HepG2 (cell line): ENCODE measurements around the gene POLR3GL. TPM values are rescaled to one million over a fixed set of nuclear protein-coding genes. Genes with fewer than 3 reads are reported as not detected.

ENCODE experiments used
- ATAC-seq: fragments of 200-7000 bp; cut with Tn5 transposase; 3 replicates; pipeline ENCODE4 v1.9.1; 2020; ENCODE audit warnings: mild to moderate bottlenecking, moderate library complexity
- BruUV-seq: library from RNA; stranded (reverse); fragments of 400-500 nt; replicated peaks from 2 replicates; lab custom pipeline; 2021; lab: Mats Ljungman, UMichigan
- CTCF ChIA-PET: fragments of 300-600 bp; formaldehyde crosslinking; extraction: SDS; loops from one replicate; lab custom pipeline; 2021; ENCODE audit warnings: low total read pairs, inconsistent platforms, low intra/inter-chr PET ratio; lab: Yijun Ruan, JAX
- POLR2A ChIA-PET: fragments of 350-600 bp; sonication (Branson Sonifier 250); formaldehyde crosslinking; loops from one replicate; lab custom pipeline; 2020; ENCODE audit warnings: antibody characterized with exemption, inconsistent platforms; lab: Yijun Ruan, JAX
- DNase-seq: peaks from one replicate; pipeline ENCODE4 v3.0.0-alpha.2; 2015; ENCODE audit warnings: low spot score
- FAIRE-seq: peaks from 3 replicates; lab custom pipeline; 2011; peaks lifted over from hg19 to GRCh38; lab: Jason Lieb, UNC
- H2AFZ ChIP-seq: one replicate; pipeline ENCODE4 v1.6.1; 2011; ENCODE audit warnings: low read length, inconsistent platforms
- H3K27ac ChIP-seq: fragments of 300-600 bp; 3 replicates; pipeline ENCODE4 v1.8.0; 2011; ENCODE audit warnings: mixed run types, mild to moderate bottlenecking, mixed read lengths, low read length, inconsistent platforms; ENCODE audit not compliant: insufficient read depth; ENCODE audit errors: extremely low read length
- H3K27me3 ChIP-seq, 2 experiments: fragments of 200-600 bp in 1 of 2; 2 replicates in 1 of 2; 3 replicates in 1 of 2; pipeline versions ENCODE4 v1.6.0 to v1.8.0; 2011; ENCODE audit warnings: low read length in 2 of 2, mild to moderate bottlenecking in 2 of 2, moderate library complexity in 2 of 2, inconsistent platforms in 1 of 2; ENCODE audit not compliant: insufficient read depth in 2 of 2, control insufficient read depth in 1 of 2
- H3K36me3 ChIP-seq, 2 experiments: fragments of 200-600 bp in 1 of 2; replicated peaks in 1 of 2; 2 replicates in 1 of 2; 3 replicates in 1 of 2; pipeline versions ENCODE4 v1.5.1 to v1.8.0; 2011; ENCODE audit warnings: low read length in 2 of 2, inconsistent platforms in 1 of 2; ENCODE audit not compliant: insufficient read depth in 2 of 2, control insufficient read depth in 1 of 2
- H3K4me1 ChIP-seq: 2 replicates; pipeline ENCODE4 v1.5.1; 2012; ENCODE audit warnings: low read length, inconsistent platforms; ENCODE audit not compliant: insufficient read depth
- H3K4me2 ChIP-seq: 2 replicates; pipeline ENCODE4 v1.6.0; 2011; ENCODE audit warnings: low read depth, low read length, inconsistent platforms
- H3K4me3 ChIP-seq, 3 experiments: fragments of 200-600 bp in 1 of 3; sonication (generic), shearing (Covaris generic) in 1 of 3; replicated peaks in 1 of 3; 2 replicates each; pipeline ENCODE4 v1.5.1; 2011 to 2016; ENCODE audit warnings: low read length in 3 of 3, inconsistent platforms in 2 of 3, low read depth in 2 of 3, mild to moderate bottlenecking in 2 of 3, control low read depth in 1 of 3, mixed read lengths in 1 of 3; ENCODE audit not compliant: insufficient read depth in 1 of 3
- H3K79me2 ChIP-seq: one replicate; pipeline ENCODE4 v1.6.1; 2011; ENCODE audit warnings: low read length, inconsistent platforms; ENCODE audit not compliant: insufficient read depth
- H3K9ac ChIP-seq: 2 replicates; pipeline ENCODE4 v1.6.0; 2011; ENCODE audit warnings: mild to moderate bottlenecking, low read depth, low read length, inconsistent platforms; ENCODE audit not compliant: insufficient read depth
- H3K9me3 ChIP-seq: 2 replicates; pipeline ENCODE4 v1.5.1; 2012; ENCODE audit warnings: mild to moderate bottlenecking, low read length
- H4K20me1 ChIP-seq: 2 replicates; pipeline ENCODE4 v1.6.0; 2011; ENCODE audit warnings: inconsistent platforms, mild to moderate bottlenecking, low read length, moderate library complexity; ENCODE audit not compliant: insufficient read depth
- EHMT2 ChIP-seq: fragments of 200-600 bp; sonication (generic); IDR thresholded peaks from 2 replicates; pipeline ENCODE4 v1.7.0; 2017; ENCODE audit warnings: antibody characterized with exemption, low read depth, low read length, borderline replicate concordance
- ERF ChIP-seq: IDR thresholded peaks from 2 replicates; pipeline ENCODE4 v1.6.1; 2018; ENCODE audit warnings: missing biosample characterization, missing genetic modification reagents
- FOXK1 ChIP-seq: sonication (generic); formaldehyde crosslinking; IDR thresholded peaks from 2 replicates; pipeline ENCODE4 v1.4.0; 2020; ENCODE audit warnings: low read depth, missing genetic modification reagents, borderline replicate concordance
- GATA4 ChIP-seq: sonication (generic); IDR thresholded peaks from 2 replicates; pipeline ENCODE4 v1.6.1; 2016; ENCODE audit warnings: antibody characterized with exemption, low read depth, borderline replicate concordance
- MAFK ChIP-seq, 2 experiments: IDR thresholded peaks in 1 of 2; conservative IDR thresholded peaks in 1 of 2; 2 replicates each; pipeline ENCODE4 v1.6.1; 2011; ENCODE audit warnings: improper control_type of control experiment in 2 of 2, low read length in 2 of 2
- NFIC ChIP-seq: IDR thresholded peaks from 2 replicates; pipeline ENCODE4 v1.6.1; 2012; ENCODE audit warnings: mild to moderate bottlenecking, low read length, inconsistent platforms
- ZBTB38 ChIP-seq: sonication (generic); formaldehyde crosslinking; IDR thresholded peaks from 2 replicates; pipeline ENCODE4 v1.5.1; 2020; ENCODE audit warnings: mild to moderate bottlenecking, missing genetic modification reagents
- ZC3H4 ChIP-seq: sonication (generic); formaldehyde crosslinking; IDR thresholded peaks from 2 replicates; pipeline ENCODE4 v1.4.0; 2020; ENCODE audit warnings: missing genetic modification reagents, borderline replicate concordance
- WGBS: methylation state at CpG from one replicate; pipeline ENCODE4 v1.1.6; 2017; ENCODE audit warnings: low lambda C conversion rate; 5-methylcytosine and 5-hydroxymethylcytosine counted together
- in situ Hi-C: cut with HindIII; loops from 2 replicates; pipeline ENCODE4 v1.10.0; 2017; ENCODE audit warnings: low pct_unique_long_range_greater_than_20kb; ENCODE audit not compliant: extremely low pct_ligation_motif_present
- intact Hi-C: fragments of 100-400 bp; cut with micrococcal nuclease; formaldehyde crosslinking; loops from one replicate; pipeline ENCODE4 v1.10.0; 2022; ENCODE audit not compliant: unreplicated experiment
- polyA plus RNA-seq, 8 experiments: library from polyadenylated mRNA; depleted of rRNA in 3 of 8; stranded (reverse) in 7 of 8; unstranded in 1 of 8; fragments of >200 nt; fragmentation: Illumina TruSeq in 4 of 8; extraction: Trizol in 4 of 8; gene quantifications; 2 replicates each; pipeline versions ENCODE4 v1.2.1 to v1.2.3, GENCODE V29; 2011 to 2016; ENCODE audit warnings: low read depth in 4 of 8, missing spikeins in 1 of 8, mixed read lengths in 1 of 8; ENCODE audit not compliant: insufficient read depth in 1 of 8
- total RNA-seq, 5 experiments: library from RNA; depleted of rRNA; stranded (reverse); fragments of >200 nt; fragmentation: Illumina TruSeq; extraction: Trizol; gene quantifications; 2 replicates each; pipeline ENCODE4 v1.2.3, GENCODE V29; 2016; ENCODE audit warnings: low read depth in 1 of 5
- TF ChIP-seq, protein P1 (sequence below): sonication (generic); formaldehyde crosslinking; IDR thresholded peaks from 2 replicates; pipeline ENCODE4 v1.4.0; 2020; ENCODE audit warnings: mild to moderate bottlenecking, missing genetic modification reagents
- TF ChIP-seq, protein P2 (sequence below): sonication (generic); formaldehyde crosslinking; IDR thresholded peaks from 2 replicates; pipeline ENCODE4 v1.4.0; 2020; ENCODE audit warnings: mild to moderate bottlenecking, low read depth, missing genetic modification reagents
- TF ChIP-seq, protein P3 (sequence below): sonication (generic); formaldehyde crosslinking; IDR thresholded peaks from 2 replicates; pipeline ENCODE4 v1.4.0; 2020; ENCODE audit warnings: mild to moderate bottlenecking, missing genetic modification reagents

The POLR3GL gene
- total and polyA plus RNA-seq, 2 of the 13 experiments (the other 11 are each of a cell fraction or from before 2014, with no cell fraction given), result 11.5 to 12.4 TPM

DNA sequence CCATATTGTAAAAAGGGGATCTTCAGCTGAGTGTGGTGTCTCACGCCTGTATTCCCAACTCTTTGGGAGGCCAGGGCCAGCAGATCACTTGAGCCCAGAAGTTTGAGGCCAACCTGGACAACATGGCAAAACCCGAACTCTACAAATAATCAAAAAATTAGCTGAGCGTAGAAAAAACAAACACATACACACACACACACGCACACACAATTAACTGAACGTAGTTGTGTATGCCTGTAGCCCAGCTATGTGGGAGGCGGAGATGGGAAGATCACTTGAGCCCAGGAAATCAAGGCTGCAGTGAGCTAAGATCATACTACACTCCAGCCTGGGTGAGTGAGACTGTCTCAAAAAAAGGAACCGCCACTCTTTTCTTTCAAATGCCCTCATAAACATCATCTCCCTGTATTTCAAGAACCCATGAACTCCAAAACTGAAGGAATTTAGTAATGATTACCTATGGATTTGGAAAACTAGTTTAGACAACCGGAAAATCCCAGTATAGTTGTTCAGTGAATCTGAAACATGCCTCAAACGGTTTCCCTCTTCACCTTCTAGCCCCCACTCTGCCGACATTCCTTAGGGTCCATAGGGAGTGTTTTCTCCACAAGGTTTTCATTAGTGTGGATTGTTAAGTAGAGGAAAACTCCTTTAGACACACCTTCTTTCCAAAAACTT lies 27.4 kb downstream of the POLR3GL start:
- FAIRE-seq, result no peak
- H3K27ac ChIP-seq, result no peak overlapping the region
- no peaks in the 10 kb centered on the region for H3K9me3 ChIP-seq
- no peak for ATAC-seq
- WGBS, result 65% methylated on average over 10 of the region's 10 CpGs
- no peak overlapping the region for H3K4me3 ChIP-seq
- intact Hi-C loops, result no loop called here
- in situ Hi-C loops, result no loop called here
- no peaks in the 10 kb centered on the region; a peak in 1 of 5 replicates for H3K27me3 ChIP-seq
- peak overlapping the region; percentile 97 for H3K4me2 ChIP-seq
- H3K36me3 ChIP-seq, result peaks cover 2 to 22% of the 10 kb centered on the region in 2 experiments; a peak in 3 of 5 replicates
- ChIA-PET CTCF (no interaction called here), POLR2A (interaction anchor here (1.2 to 2.6 kb wide), 4 partner anchors 10 to 28 kb away, joined by 4 to 11 read pairs (median 5); partner anchors contain the start of genes ANKRD34A and POLR3GL)
- peaks cover 50% of the 10 kb centered on the region for H4K20me1 ChIP-seq
- peaks cover 63% of the 10 kb centered on the region for H3K4me1 ChIP-seq
- H2AFZ ChIP-seq, result no peak overlapping the region
- BruUV-seq, result no TSS peak
- peaks cover 30% of the 10 kb centered on the region for H3K79me2 ChIP-seq
- no peak overlapping the region for H3K9ac ChIP-seq
- DNase-seq, result no peak
- TF ChIP-seq EHMT2, result no peak
- peak; percentile 15 to 28; a peak in 2 of 4 replicates for TF ChIP-seq MAFK (conservative IDR thresholded peaks at IDR 0.05 in 1 of 2, IDR thresholded peaks at IDR 0.05 in 1 of 2; ENCODE audit: low read length in 2 of 2)
- peak; percentile 77; the same call in 1 of the 2 replicates for TF ChIP-seq ZC3H4
- TF ChIP-seq FOXK1 (CRISPR knock-in tag), result peak; percentile 42; the same call in 1 of the 2 replicates
- TF ChIP-seq, protein P1, sequence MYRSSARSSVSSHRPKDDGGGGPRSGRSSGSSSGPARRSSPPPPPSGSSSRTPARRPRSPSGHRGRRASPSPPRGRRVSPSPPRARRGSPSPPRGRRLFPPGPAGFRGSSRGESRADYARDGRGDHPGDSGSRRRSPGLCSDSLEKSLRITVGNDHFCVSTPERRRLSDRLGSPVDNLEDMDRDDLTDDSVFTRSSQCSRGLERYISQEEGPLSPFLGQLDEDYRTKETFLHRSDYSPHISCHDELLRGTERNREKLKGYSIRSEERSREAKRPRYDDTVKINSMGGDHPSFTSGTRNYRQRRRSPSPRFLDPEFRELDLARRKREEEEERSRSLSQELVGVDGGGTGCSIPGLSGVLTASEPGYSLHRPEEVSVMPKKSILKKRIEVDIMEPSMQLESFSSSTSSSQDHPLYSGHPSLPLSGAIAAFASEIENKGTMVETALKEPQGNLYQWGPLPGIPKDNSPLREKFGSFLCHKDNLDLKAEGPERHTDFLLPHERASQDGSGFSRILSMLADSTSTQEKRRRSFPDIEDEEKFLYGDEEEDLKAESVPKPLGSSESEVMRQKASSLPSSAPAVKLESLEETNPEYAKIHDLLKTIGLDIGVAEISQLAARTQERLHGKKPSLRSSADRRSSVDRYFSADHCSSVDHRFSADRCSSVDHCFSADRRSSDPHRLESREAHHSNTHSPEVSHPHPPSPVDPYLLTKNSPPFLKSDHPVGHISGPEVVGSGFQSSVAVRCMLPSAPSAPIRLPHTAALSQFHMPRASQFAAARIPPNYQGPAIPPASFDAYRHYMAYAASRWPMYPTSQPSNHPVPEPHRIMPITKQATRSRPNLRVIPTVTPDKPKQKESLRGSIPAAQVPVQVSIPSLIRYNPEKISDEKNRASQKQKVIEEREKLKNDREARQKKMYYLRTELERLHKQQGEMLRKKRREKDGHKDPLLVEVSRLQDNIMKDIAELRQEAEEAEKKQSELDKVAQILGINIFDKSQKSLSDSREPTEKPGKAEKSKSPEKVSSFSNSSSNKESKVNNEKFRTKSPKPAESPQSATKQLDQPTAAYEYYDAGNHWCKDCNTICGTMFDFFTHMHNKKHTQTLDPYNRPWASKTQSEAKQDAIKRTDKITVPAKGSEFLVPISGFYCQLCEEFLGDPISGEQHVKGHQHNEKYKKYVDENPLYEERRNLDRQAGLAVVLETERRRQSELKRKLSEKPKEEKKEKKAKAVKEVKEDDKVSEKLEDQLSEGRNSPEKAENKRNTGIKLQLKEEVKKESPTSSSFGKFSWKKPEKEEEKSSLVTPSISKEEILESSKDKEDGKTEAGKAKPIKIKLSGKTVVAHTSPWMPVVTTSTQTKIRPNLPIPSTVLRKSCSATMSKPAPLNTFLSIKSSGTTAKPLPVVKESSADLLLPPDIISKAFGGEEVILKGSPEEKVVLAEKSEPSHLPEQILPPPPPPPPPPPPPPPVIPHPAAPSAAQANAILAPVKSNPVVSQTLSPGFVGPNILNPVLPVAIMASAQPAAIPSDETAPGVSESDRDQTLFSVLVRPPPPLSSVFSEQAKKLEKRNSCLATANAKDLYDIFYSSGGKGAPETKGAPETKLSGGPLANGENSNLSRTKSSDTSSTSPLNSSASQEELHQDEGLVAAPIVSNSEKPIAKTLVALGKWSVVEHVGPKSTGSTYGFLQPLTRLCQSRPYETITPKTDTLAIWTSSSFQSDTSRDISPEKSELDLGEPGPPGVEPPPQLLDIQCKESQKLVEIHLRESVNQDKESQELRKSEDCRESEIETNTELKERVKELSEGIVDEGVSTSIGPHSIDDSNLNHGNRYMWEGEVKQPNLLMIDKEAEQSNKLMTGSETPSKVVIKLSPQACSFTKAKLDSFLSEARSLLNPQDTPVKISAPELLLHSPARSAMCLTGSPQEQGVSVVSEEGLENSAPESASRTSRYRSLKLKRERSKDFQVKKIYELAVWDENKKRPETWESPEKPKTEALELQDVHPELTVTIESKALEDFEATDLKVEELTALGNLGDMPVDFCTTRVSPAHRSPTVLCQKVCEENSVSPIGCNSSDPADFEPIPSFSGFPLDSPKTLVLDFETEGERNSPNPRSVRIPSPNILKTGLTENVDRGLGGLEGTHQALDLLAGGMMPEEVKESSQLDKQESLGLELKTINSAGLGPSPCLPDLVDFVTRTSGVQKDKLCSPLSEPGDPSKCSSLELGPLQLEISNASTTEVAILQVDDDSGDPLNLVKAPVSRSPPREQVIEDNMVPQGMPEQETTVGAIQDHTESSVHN, result peak; percentile 88; the same call in 1 of the 2 replicates
- peak; percentile 69; the same call in 1 of the 2 replicates for TF ChIP-seq GATA4
- peak; percentile 88 for TF ChIP-seq ZBTB38
- TF ChIP-seq NFIC, result peak; percentile 51; the same call in 1 of the 2 replicates
- TF ChIP-seq, protein P2, sequence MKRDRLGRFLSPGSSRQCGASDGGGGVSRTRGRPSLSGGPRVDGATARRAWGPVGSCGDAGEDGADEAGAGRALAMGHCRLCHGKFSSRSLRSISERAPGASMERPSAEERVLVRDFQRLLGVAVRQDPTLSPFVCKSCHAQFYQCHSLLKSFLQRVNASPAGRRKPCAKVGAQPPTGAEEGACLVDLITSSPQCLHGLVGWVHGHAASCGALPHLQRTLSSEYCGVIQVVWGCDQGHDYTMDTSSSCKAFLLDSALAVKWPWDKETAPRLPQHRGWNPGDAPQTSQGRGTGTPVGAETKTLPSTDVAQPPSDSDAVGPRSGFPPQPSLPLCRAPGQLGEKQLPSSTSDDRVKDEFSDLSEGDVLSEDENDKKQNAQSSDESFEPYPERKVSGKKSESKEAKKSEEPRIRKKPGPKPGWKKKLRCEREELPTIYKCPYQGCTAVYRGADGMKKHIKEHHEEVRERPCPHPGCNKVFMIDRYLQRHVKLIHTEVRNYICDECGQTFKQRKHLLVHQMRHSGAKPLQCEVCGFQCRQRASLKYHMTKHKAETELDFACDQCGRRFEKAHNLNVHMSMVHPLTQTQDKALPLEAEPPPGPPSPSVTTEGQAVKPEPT (CRISPR knock-in tag), result no peak
- TF ChIP-seq, protein P3, sequence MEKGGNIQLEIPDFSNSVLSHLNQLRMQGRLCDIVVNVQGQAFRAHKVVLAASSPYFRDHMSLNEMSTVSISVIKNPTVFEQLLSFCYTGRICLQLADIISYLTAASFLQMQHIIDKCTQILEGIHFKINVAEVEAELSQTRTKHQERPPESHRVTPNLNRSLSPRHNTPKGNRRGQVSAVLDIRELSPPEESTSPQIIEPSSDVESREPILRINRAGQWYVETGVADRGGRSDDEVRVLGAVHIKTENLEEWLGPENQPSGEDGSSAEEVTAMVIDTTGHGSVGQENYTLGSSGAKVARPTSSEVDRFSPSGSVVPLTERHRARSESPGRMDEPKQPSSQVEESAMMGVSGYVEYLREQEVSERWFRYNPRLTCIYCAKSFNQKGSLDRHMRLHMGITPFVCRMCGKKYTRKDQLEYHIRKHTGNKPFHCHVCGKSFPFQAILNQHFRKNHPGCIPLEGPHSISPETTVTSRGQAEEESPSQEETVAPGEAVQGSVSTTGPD (CRISPR knock-in tag), result no peak
- TF ChIP-seq ERF (CRISPR knock-in tag), result 0 out of 2 replicates have a peak, but pooled peaks have one; percentile 9
